NT2/D1 (cell line): ENCODE results near the gene LARP1.

Source experiments
- YY1 ChIP-seq: IDR thresholded peaks from 2 replicates; pipeline ENCODE4 v1.6.1; 2011; ENCODE audit not compliant: insufficient read length, insufficient read depth
- ZNF274 ChIP-seq: IDR thresholded peaks from 2 replicates; pipeline ENCODE4 v1.6.1; 2011; ENCODE audit warnings: mild to moderate bottlenecking, low read depth, low read length

GRCh38 chr5:154729613-154730012 lies 25.6 kb upstream of the LARP1 start:
- TF ChIP-seq YY1 (no peak), ZNF274 (no peak)
